Glutamatergic neuron (in vitro differentiated cells): ENCODE results near the gene RANBP17. TPM values are rescaled to one million over a fixed set of nuclear protein-coding genes. Genes with fewer than 3 reads are reported as not detected.

Source experiments
- DNase-seq: peaks from one replicate; pipeline ENCODE4 v3.0.0; 2022
- H3K27ac Mint-ChIP-seq: one replicate; pipeline ENCODE4 v1.8.0; 2020; ENCODE audit warnings: mild to moderate bottlenecking, mixed read lengths, inconsistent platforms; ENCODE audit not compliant: unreplicated experiment
- H3K27me3 Mint-ChIP-seq: one replicate; pipeline ENCODE4 v1.8.0; 2020; ENCODE audit warnings: mild to moderate bottlenecking, moderate library complexity, mixed read lengths, inconsistent platforms; ENCODE audit not compliant: unreplicated experiment
- H3K36me3 Mint-ChIP-seq: one replicate; pipeline ENCODE4 v1.8.0; 2020; ENCODE audit warnings: mild to moderate bottlenecking, mixed read lengths, inconsistent platforms; ENCODE audit not compliant: unreplicated experiment
- H3K4me1 Mint-ChIP-seq: one replicate; pipeline ENCODE4 v1.8.0; 2020; ENCODE audit warnings: mild to moderate bottlenecking, low read depth, mixed read lengths, inconsistent platforms; ENCODE audit not compliant: unreplicated experiment
- H3K4me3 Mint-ChIP-seq: one replicate; pipeline ENCODE4 v1.8.0; 2020; ENCODE audit warnings: mild to moderate bottlenecking, mixed read lengths, inconsistent platforms; ENCODE audit not compliant: unreplicated experiment
- H3K9me3 Mint-ChIP-seq: one replicate; pipeline ENCODE4 v1.8.0; 2020; ENCODE audit warnings: mild to moderate bottlenecking, moderate library complexity, mixed read lengths, inconsistent platforms; ENCODE audit not compliant: unreplicated experiment
- total RNA-seq: library from RNA; stranded (reverse); fragmentation: NEBNext Ultra II Directional; extraction: Animal tissue kit (Norgen Biotek cat#: 25700); gene quantifications from one replicate; pipeline ENCODE4 v1.2.1, GENCODE V29; 2021; ENCODE audit not compliant: unreplicated experiment
- TF ChIP-seq, protein P1 (sequence below): fragments of 200-600 bp; sonication (generic); IDR thresholded peaks from one replicate; pipeline ENCODE4 v1.5.0; 2021; ENCODE audit not compliant: partially characterized antibody, unreplicated experiment

RANBP17 gene
- total RNA-seq, 1 donor from 2014 or later: 25.7 TPM

DNA sequence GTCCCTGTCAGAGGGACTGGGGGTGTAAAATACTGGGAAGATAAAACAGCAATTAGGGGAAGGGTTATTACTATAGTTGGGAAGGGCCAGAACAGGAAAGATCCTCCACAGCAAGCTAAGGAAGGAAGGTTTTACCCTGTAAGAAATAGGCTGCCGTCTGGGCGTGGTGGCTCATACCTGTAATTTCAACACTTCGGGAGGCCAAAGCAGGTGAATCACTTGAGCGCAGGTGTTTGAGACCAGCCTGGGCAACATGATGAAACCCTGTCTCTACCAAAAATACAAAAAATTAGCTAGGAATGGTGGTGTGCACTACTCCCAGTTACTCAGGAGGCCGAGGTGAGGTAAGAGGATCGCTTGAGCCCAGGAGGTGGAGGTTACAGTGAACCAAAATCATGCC lies 282.1 kb downstream of the RANBP17 start:
- H3K4me3 Mint-ChIP-seq: no peak overlapping the region
- H3K27ac Mint-ChIP-seq: no peak overlapping the region
- H3K4me1 Mint-ChIP-seq: peaks cover 3% of the 10 kb centered on the region
- no peak for DNase-seq
- no peaks in the 10 kb centered on the region for H3K9me3 Mint-ChIP-seq
- no peaks in the 10 kb centered on the region for H3K36me3 Mint-ChIP-seq
- TF ChIP-seq, protein P1, sequence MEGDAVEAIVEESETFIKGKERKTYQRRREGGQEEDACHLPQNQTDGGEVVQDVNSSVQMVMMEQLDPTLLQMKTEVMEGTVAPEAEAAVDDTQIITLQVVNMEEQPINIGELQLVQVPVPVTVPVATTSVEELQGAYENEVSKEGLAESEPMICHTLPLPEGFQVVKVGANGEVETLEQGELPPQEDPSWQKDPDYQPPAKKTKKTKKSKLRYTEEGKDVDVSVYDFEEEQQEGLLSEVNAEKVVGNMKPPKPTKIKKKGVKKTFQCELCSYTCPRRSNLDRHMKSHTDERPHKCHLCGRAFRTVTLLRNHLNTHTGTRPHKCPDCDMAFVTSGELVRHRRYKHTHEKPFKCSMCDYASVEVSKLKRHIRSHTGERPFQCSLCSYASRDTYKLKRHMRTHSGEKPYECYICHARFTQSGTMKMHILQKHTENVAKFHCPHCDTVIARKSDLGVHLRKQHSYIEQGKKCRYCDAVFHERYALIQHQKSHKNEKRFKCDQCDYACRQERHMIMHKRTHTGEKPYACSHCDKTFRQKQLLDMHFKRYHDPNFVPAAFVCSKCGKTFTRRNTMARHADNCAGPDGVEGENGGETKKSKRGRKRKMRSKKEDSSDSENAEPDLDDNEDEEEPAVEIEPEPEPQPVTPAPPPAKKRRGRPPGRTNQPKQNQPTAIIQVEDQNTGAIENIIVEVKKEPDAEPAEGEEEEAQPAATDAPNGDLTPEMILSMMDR: no peak
- no peaks in the 10 kb centered on the region for H3K27me3 Mint-ChIP-seq

DNA sequence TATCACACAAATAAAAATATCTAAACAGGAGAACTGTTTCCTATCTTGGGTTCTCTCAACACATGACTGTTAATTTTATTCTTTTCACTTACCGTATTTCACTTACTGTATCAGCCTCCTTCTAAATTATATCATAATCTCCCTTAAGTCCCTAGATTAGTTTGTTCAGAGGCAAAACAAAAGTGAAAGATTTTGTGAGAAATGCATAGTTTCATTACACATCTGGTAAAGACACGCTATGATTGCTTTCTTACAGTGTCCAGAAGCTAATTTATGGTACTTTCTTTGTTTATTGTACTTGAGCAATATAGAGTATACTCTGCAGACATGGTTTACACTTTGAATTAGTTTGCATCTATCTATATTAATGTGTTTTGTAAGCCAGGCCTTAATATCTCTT lies 287.5 kb downstream of the RANBP17 start:
- Mint-ChIP-seq H3K27me3 (no peaks in the 10 kb centered on the region), H3K4me1 (peaks cover 22% of the 10 kb centered on the region), H3K36me3 (no peaks in the 10 kb centered on the region), H3K4me3 (no peak overlapping the region), H3K27ac (peak overlapping the region; percentile 76), H3K9me3 (peaks cover 1% of the 10 kb centered on the region)
- TF ChIP-seq, protein P1: no peak
- no peak for DNase-seq

DNA sequence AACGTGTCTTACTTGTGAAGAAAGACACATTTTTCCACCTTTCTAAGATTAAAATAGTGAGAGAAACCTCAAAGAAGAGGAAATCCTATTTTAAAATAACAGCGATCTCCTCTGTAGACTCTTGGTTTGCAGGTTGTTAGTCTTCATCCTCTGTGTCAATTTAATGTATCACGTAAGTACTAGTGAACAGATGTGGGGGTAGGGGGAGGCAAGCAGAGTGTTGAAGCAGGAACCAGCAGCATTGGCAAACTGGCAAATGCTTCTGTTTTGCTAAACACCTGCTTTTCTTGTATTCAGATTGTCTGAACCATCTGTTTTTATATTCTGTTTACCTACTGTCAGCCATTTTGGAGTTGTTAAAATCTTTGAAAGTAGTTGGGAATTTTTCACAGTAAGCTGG lies 288.0 kb downstream of the RANBP17 start:
- peaks cover 22% of the 10 kb centered on the region for H3K4me1 Mint-ChIP-seq
- H3K4me3 Mint-ChIP-seq: peak overlapping the region; percentile 5
- DNase-seq: no peak
- H3K9me3 Mint-ChIP-seq: peaks cover 1% of the 10 kb centered on the region
- H3K36me3 Mint-ChIP-seq: no peaks in the 10 kb centered on the region
- no peaks in the 10 kb centered on the region for H3K27me3 Mint-ChIP-seq
- TF ChIP-seq, protein P1: no peak
- H3K27ac Mint-ChIP-seq: peak overlapping the region; percentile 76

DNA sequence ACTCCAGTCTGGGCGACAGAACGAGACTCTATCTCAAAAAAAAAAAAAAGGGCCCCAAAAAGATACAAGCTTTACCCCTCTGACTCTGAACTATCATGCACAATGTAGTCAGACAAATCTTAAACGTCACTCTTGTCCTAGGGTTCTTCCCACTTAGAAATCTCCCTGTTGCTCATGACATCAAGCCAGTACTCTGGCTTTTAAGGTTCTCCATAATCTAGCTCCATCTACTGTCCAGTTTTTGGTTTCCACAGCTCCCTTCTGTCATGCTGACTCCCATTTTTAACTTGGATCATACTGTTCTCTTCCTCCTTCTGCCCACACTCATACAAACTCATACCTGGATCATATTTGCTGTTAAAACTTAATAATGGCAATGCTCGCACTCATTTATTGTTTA lies 290.6 kb downstream of the RANBP17 start:
- H3K4me3 Mint-ChIP-seq: no peak overlapping the region
- no peak for DNase-seq
- H3K27me3 Mint-ChIP-seq: no peaks in the 10 kb centered on the region
- H3K27ac Mint-ChIP-seq: no peak overlapping the region
- no peaks in the 10 kb centered on the region for H3K36me3 Mint-ChIP-seq
- H3K9me3 Mint-ChIP-seq: peaks cover 1% of the 10 kb centered on the region
- H3K4me1 Mint-ChIP-seq: peaks cover 36% of the 10 kb centered on the region
- TF ChIP-seq, protein P1: no peak

DNA sequence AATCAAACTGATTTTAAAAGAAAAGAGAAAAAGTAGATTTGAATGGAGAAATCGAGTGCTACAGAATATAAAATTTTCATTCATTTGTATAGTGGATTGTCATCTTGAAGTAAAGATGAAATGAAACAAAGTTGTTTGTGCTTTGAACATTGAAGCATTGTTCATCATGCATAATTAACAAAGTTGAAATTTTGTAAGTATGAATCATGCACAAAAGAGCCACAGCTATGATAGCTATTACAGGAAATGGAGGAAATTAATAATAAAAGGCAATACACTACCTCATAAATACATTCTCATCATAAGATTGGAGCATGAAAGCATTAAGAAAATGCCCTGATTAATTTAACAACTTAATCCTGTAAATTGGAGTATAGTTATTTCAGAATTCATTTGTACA lies 293.8 kb downstream of the RANBP17 start:
- H3K27me3 Mint-ChIP-seq: no peaks in the 10 kb centered on the region
- no peak overlapping the region for H3K27ac Mint-ChIP-seq
- DNase-seq: no peak
- peak overlapping the region; percentile 38 for H3K4me3 Mint-ChIP-seq
- no peaks in the 10 kb centered on the region for H3K36me3 Mint-ChIP-seq
- H3K9me3 Mint-ChIP-seq: peaks cover 1% of the 10 kb centered on the region
- TF ChIP-seq, protein P1: no peak
- H3K4me1 Mint-ChIP-seq: peaks cover 42% of the 10 kb centered on the region
